Fibroblast of pulmonary artery (primary cell): ENCODE data around the gene KCNK15.
A peak's percentile ranks its signal among the peaks of the same experiment; 100 is the strongest.

Experiments
- DNase-seq: peaks from one replicate; pipeline ENCODE4 v3.0.0-alpha.2; 2010; ENCODE audit warnings: low read depth
- H3K4me3 ChIP-seq: replicated peaks from 2 replicates; pipeline ENCODE4 v1.5.1; 2011; ENCODE audit warnings: low read depth, mild to moderate bottlenecking, control low read depth, low read length, moderate library complexity
- TF ChIP-seq, protein P1 (sequence below): IDR thresholded peaks from 2 replicates; pipeline ENCODE4 v1.5.1; 2011; ENCODE audit warnings: mild to moderate bottlenecking, control low read depth, low read length, inconsistent platforms; ENCODE audit errors: missing control alignments

The KCNK15 gene

DNA sequence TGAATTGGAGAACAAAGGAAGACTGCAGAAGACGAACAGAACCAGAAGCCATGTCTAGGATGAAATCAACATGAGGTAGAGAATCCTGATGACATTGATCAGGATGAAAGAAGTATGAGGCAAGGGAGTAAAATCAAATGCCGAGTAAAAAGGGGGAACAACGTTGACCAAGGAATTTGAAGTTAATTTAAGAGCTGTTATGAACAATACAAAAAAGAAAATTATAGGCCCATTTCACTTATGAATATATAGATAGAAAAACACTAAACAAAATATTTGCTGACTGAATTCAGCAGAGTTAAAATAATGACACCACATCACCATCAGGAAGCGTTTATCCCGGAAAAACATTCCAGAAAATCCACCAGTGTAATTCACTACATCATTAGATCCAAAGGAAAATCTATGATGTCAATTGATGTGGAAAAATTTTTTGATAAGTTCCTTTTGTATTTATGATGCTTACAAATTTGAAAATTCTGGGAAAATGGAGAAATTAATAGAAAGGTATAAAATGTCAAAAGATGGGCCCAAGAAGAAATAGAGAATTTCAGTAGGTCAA is 38.6 kb upstream of the KCNK15 start:
- TF ChIP-seq, protein P1, sequence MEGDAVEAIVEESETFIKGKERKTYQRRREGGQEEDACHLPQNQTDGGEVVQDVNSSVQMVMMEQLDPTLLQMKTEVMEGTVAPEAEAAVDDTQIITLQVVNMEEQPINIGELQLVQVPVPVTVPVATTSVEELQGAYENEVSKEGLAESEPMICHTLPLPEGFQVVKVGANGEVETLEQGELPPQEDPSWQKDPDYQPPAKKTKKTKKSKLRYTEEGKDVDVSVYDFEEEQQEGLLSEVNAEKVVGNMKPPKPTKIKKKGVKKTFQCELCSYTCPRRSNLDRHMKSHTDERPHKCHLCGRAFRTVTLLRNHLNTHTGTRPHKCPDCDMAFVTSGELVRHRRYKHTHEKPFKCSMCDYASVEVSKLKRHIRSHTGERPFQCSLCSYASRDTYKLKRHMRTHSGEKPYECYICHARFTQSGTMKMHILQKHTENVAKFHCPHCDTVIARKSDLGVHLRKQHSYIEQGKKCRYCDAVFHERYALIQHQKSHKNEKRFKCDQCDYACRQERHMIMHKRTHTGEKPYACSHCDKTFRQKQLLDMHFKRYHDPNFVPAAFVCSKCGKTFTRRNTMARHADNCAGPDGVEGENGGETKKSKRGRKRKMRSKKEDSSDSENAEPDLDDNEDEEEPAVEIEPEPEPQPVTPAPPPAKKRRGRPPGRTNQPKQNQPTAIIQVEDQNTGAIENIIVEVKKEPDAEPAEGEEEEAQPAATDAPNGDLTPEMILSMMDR = no peak
- no peak for DNase-seq

DNA sequence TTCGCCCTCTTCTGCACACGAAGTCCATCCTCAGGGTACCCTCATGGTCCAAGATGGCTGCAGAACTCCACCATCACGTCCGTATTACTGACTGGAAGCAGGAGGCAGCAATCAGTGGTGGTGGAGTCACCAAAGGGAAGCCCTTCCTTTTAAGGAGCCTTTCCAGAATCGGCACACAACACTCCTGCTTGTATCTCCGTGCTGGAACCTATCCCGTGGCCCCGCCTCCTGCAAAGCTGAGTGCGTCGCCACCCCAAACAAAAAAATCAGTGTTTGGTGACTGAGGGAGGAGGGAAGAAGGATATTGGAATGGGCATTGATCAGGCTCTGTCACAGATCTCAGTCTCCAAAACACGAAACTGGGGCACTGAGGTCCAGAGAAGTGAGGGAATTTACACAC is 36.3 kb upstream of the KCNK15 start:
- no peak for DNase-seq
- no peak overlapping the region for H3K4me3 ChIP-seq
- TF ChIP-seq, protein P1 = no peak

More for the DNA sequence above, 38.6 kb upstream of the KCNK15 start:
- no peak overlapping the region for H3K4me3 ChIP-seq

DNA sequence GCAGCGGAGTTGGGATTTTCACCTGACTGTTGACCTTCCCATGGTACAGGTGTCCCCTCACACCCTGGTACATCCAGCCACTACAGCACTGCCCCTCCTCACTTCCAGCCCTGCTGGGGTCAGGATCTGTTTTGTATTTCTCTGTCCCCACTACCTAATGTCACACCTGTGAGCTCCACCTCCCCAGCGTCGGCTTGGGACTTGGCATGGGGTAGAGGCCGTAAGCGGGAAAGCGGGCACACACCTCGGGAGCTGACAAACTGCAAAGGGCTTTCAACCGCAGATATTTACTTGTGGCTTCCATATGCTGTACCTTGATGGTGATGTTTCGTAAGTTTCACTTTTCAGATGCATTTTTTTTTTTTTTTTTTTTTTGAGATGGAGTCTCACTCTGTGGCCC is 35.9 kb upstream of the KCNK15 start:
- no peak overlapping the region for H3K4me3 ChIP-seq

DNA sequence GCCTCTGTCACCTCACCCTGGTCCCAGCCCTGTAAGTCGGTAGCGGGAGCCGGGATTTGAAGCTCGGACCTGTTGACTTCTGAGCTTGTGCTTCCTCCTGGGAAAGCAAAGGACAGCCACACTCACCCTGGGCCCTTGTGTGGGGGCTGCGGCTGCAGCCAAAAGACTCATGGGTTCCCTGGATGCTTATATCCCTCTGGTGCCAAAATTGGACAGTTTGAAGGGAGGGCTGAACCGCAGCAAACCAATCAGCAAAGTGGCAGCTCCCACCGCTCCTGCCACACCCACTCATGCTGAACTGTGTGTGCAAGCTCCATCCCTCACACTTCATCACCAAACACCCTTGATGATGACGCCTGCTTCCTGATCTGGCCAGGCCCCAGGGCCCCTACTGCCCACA is 34.4 kb upstream of the KCNK15 start:
- no peak overlapping the region for H3K4me3 ChIP-seq
- DNase-seq = peak; percentile 71
- TF ChIP-seq, protein P1 = no peak

More for the DNA sequence above, 35.9 kb upstream of the KCNK15 start:
- TF ChIP-seq, protein P1 = no peak
- no peak for DNase-seq

DNA sequence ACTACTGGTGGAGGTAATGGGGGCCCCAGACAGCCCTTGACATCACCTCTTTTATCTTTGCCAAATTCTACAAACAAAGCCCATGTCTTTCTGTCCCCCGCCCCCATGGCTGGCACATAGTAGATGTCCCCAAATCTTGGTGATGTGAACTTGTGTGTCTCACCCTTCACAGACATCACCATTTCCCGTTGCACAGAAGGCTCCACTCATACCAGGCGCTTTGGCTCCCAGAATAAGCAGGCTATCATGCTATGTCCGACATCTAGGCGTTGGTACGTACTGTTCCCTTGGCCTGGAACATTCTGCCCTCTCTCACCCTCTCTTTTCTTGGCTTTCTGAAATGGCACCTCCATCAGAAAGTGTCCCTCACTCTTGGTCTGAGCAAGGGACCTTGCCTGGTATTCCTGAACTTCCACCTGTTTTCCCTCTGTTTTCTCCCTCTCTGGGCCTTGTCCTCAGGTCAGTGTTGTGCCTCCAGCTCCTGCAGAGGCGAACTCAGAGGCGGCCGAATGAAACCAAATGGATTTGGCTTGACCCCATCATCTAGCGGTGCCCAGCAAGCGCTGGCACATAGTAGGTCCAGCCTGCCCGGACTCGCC is 31.5 kb upstream of the KCNK15 start:
- DNase-seq = no peak
- TF ChIP-seq, protein P1 = no peak

DNA sequence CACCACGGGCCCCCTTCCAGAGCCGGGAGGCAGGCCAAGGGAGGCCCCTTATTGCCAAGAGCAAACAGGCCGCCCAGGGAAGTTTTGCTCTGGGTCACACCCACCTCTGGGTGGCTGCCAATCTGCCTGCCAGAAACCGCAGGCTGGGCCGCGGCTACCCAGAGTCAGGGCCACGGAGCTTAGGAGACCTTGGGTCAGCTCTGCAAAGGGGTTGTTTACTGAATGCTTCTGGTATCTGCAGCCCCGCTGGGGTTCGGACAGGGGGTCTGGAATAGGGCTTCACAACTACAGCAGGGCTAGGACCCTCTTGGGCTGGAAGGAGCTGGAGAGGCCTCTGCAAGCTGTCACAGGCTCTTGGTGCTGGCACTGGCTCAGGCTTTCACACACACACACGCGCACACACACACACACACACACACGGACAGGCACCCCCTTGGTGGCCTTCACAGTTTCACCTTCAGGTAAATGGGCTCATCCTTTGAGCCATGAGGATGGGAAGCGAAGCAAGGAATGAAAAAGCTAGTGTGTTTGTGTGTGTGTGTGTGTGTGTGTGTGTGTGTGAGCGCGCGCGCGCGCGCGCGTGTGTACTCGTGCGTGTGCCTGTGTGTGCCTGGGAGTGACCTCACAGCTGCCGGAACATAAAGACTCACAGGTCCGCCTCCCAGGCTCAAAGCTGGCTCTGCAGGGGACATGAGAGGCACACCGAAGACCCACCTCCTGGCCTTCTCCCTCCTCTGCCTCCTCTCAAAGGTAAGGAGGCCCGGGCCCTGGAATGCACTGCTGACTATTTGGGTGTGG is 30.8 kb upstream of the KCNK15 start, which contains the start of gene CCN5:
Gene CCN5, plus strand, starts transcription at position 669 of the 798 bp plus-strand sequence. Its CDS starts 22 bp downstream, at position 691.
- TF ChIP-seq, protein P1 = no peak
- peak; percentile 85 for DNase-seq
- no peak within 1 kb of the TSS for H3K4me3 ChIP-seq

More for the DNA sequence above, 31.5 kb upstream of the KCNK15 start:
- no peak overlapping the region for H3K4me3 ChIP-seq
